ENCODE measurements around the gene KCNQ1. TPM values are rescaled to one million over a fixed set of nuclear protein-coding genes. Genes with fewer than 3 reads are reported as not detected.

The KCNQ1 gene
- total RNA-seq, 1 experiment from 2014 or later, result 9.2 TPM

- no peak for DNase-seq
- H3K27me3 Mint-ChIP-seq (ENCODE audit: unreplicated experiment), result peaks cover 12% of the 10 kb centered on the region
- H3K36me3 Mint-ChIP-seq (ENCODE audit: insufficient read depth, unreplicated experiment), result peaks cover 5% of the 10 kb centered on the region
- BruUV-seq (replicated peaks), result no TSS peak
- CTCF ChIA-PET, result no interaction called here
- H3K4me1 Mint-ChIP-seq (ENCODE audit: low read depth, unreplicated experiment), result no peaks in the 10 kb centered on the region
- H3K27ac Mint-ChIP-seq (ENCODE audit: unreplicated experiment), result no peak overlapping the region
- H3K9me3 Mint-ChIP-seq (ENCODE audit: low read depth, unreplicated experiment), result no peaks in the 10 kb centered on the region
- intact Hi-C loops (cut with micrococcal nuclease; ENCODE audit: unreplicated experiment), result no loop called here
- no peak overlapping the region for H3K4me3 Mint-ChIP-seq (ENCODE audit: low read depth, unreplicated experiment)
- TF ChIP-seq CTCF (IDR thresholded peaks at IDR 0.05; ENCODE audit: unreplicated experiment), result no peak
These were observed 72.2 kb downstream of the KCNQ1 start for GRCh38 chr11:2517016-2517385.

DNA sequence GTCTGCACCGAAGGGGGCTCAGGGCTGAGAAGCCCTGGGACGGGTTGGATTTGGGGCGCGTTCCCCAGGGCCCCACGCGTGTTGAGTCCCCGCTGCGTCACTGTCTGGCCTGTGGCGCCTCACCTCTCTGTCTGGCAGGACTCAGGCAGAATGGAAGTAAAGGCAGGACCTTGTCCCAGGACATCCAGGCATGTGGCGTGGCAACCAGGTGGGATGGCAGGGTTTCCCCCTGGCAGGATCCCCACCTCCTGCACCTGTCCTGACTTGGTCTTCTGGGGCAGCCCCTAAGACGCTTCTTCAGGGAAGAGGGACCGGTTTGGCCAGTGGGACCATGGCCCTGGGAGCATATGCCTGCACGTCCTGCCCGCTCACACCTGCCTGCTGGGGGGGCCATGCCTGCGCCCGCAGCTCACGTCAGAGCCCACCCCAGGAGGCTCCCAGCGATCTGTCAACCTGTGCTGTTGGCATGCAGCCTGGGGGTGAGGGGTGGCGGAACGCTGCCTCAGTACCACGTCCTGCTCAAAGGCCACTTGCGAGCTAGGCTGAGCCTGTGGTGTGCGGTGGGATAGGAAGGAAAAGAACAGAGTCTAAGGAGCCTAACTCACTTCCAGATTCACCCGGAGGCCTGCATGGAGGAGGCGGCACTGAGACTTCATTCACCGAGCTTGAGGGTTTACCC, 72.7 kb downstream of the KCNQ1 start:
- BruUV-seq (replicated peaks), result no TSS peak
- Mint-ChIP-seq H3K27ac (ENCODE audit: unreplicated experiment) (no peak overlapping the region), H3K4me1 (ENCODE audit: low read depth, unreplicated experiment) (no peaks in the 10 kb centered on the region), H3K27me3 (ENCODE audit: unreplicated experiment) (peaks cover 12% of the 10 kb centered on the region), H3K4me3 (ENCODE audit: low read depth, unreplicated experiment) (no peak overlapping the region), H3K36me3 (ENCODE audit: insufficient read depth, unreplicated experiment) (peaks cover 5% of the 10 kb centered on the region), H3K9me3 (ENCODE audit: low read depth, unreplicated experiment) (no peaks in the 10 kb centered on the region)
- intact Hi-C loops (cut with micrococcal nuclease; ENCODE audit: unreplicated experiment), result no loop called here
- CTCF ChIA-PET, result no interaction called here
- DNase-seq, result no peak
- TF ChIP-seq CTCF (IDR thresholded peaks at IDR 0.05; ENCODE audit: unreplicated experiment), result no peak

DNA sequence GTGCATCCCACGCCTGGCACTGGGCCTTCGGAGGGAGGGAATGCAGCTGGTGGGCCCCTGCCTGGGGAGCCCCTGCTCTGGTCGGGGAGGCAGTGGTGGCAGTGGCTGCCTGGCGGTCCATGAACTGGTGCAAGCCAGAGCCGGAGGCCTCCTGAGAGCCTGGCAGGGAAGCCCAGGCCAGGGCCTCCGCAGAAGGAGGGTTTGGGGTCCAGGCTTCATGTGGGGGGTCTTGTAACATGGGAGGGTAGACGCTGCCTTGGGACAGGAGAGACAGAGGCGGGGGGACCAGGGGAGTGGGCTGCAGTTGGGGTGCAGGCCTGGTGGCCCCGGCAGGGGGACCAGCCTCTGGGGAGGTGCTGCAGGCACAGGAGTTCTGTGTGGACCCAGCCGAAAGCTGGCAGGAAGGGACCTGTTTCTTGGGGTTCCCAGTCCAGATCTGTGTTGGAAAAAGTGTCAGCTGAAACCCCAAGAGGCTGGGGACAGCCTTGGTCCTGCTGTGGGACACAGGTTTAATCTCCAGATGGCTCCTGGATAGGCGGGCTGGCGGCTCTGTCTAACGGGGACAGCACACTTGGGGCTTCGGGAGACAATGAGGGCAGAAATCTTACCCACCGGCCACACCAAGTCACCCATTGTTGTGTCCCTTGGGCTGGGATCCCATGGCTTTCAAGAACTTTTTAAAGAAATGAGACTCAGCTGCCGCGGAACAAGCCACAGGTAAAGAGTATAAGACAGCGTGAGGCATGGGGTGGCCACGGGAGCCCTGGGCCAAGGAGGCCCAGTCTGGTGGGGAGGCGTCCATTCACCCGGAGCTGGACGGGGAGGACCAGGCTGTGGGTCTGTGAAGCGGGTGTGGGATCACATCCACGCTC, 73.5 kb downstream of the KCNQ1 start:
- BruUV-seq (replicated peaks), result no TSS peak
- no peak overlapping the region for H3K27ac Mint-ChIP-seq (ENCODE audit: unreplicated experiment)
- intact Hi-C loops (cut with micrococcal nuclease; ENCODE audit: unreplicated experiment), result no loop called here

DNA sequence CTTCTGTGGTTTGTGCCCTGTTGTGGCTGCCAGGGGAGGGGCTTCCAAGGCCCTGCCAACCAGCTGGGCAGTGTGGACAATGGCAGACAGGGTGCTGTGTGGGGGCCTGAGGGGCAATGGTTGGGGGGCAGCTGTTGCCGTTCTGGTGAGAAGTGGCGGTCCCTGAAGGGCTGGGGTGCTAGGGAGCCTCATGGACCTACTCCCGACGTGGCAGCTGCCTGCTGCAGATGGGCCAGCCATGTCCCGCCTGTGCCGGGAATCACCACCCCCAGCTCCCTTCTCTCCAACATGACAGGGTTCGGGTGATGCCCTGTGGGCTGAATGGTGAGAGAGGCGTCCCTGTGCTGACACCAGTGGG, 74.2 kb downstream of the KCNQ1 start:
- H3K4me3 Mint-ChIP-seq (ENCODE audit: low read depth, unreplicated experiment), result no peak overlapping the region
- TF ChIP-seq CTCF (IDR thresholded peaks at IDR 0.05; ENCODE audit: unreplicated experiment), result no peak
- peaks cover 12% of the 10 kb centered on the region for H3K27me3 Mint-ChIP-seq (ENCODE audit: unreplicated experiment)
- no peaks in the 10 kb centered on the region for H3K9me3 Mint-ChIP-seq (ENCODE audit: low read depth, unreplicated experiment)
- intact Hi-C loops (cut with micrococcal nuclease; ENCODE audit: unreplicated experiment), result no loop called here
- H3K4me1 Mint-ChIP-seq (ENCODE audit: low read depth, unreplicated experiment), result no peaks in the 10 kb centered on the region
- H3K27ac Mint-ChIP-seq (ENCODE audit: unreplicated experiment), result no peak overlapping the region
- no peak for DNase-seq
- H3K36me3 Mint-ChIP-seq (ENCODE audit: insufficient read depth, unreplicated experiment), result peaks cover 9% of the 10 kb centered on the region
- no TSS peak for BruUV-seq (replicated peaks)
- CTCF ChIA-PET, result no interaction called here

More for the DNA sequence above, 73.5 kb downstream of the KCNQ1 start:
- Mint-ChIP-seq H3K9me3 (ENCODE audit: low read depth, unreplicated experiment) (no peaks in the 10 kb centered on the region), H3K4me1 (ENCODE audit: low read depth, unreplicated experiment) (no peaks in the 10 kb centered on the region), H3K4me3 (ENCODE audit: low read depth, unreplicated experiment) (no peak overlapping the region), H3K36me3 (ENCODE audit: insufficient read depth, unreplicated experiment) (peaks cover 5% of the 10 kb centered on the region), H3K27me3 (ENCODE audit: unreplicated experiment) (peaks cover 12% of the 10 kb centered on the region)
- DNase-seq, result no peak
- CTCF ChIA-PET, result no interaction called here
- TF ChIP-seq CTCF (IDR thresholded peaks at IDR 0.05; ENCODE audit: unreplicated experiment), result no peak

Data from Calu3 (cell line).